ENCODE measurements around the gene P2RY2. TPM values are rescaled to one million over a fixed set of nuclear protein-coding genes. Genes with fewer than 3 reads are reported as not detected.

P2RY2 gene
- total and polyA plus RNA-seq, 2 of the 8 experiments (the other 6 are each of a cell fraction or from before 2014, with no cell fraction given) = 1.0 to 1.5 TPM

- no peak for TF ChIP-seq CTCF (IDR thresholded peaks at IDR 0.05; ENCODE audit: control extremely low read depth in 1 of 3, insufficient read depth in 1 of 3, low read depth in 1 of 3, low read length in 3 of 3)
- no peak for TF ChIP-seq JUN (IDR thresholded peaks at IDR 0.05; ENCODE audit: low read depth, low read length)
- no peak for TF ChIP-seq JUND (IDR thresholded peaks at IDR 0.05; ENCODE audit: low read length)
- no peak for TF ChIP-seq NRF1 (IDR thresholded peaks at IDR 0.05; ENCODE audit: low read depth, low read length)
- no peak for TF ChIP-seq SIX5 (IDR thresholded peaks at IDR 0.05; ENCODE audit: low read depth, low read length)
- no peak for TF ChIP-seq KDM1A (IDR thresholded peaks at IDR 0.05; ENCODE audit: borderline replicate concordance, low read length)
- TF ChIP-seq TCF12 (IDR thresholded peaks at IDR 0.05; ENCODE audit: low read depth, low read length) = no peak
- no peak for TF ChIP-seq ZNF274 (IDR thresholded peaks at IDR 0.05; ENCODE audit: borderline replicate concordance, extremely low read depth, low read length)
- 83% methylated on average over 2 of the region's 2 CpGs; no CpG with 5 or more reads in 1 of the 2 experiments for WGBS, 2 experiments (ENCODE audit: extremely low coverage in 1 of 2, insufficient coverage in 1 of 2, insufficient read length in 1 of 2, insufficient replicate concordance in 2 of 2, low coverage in 1 of 2, low lambda C conversion rate in 2 of 2, missing lambda C conversion rate in 1 of 2)
These were observed 47.9 kb upstream of the P2RY2 start for GRCh38 chr11:73170140-73170539.

More at GRCh38 chr11:73170140-73170539, 47.9 kb upstream of the P2RY2 start:
- Histone ChIP-seq H3K23ac (ENCODE audit: insufficient read length) (no peak overlapping the region), H3K79me1 (ENCODE audit: low read depth, low read length) (no peaks in the 10 kb centered on the region), H4K8ac (ENCODE audit: extremely low read depth, insufficient read depth, low read length) (no peak overlapping the region), H2BK20ac (ENCODE audit: low read length) (no peak overlapping the region), H3K14ac (ENCODE audit: insufficient read length) (no peak overlapping the region), H3K23me2 (ENCODE audit: low read depth, low read length) (no peaks in the 10 kb centered on the region), H2BK15ac (ENCODE audit: low read length) (peak overlapping the region; percentile 40; the same call in 1 of the 2 replicates), H3K4ac (replicated peaks; ENCODE audit: insufficient read length, low read depth, low read length) (no peak overlapping the region), H2BK120ac (replicated peaks; ENCODE audit: low read depth, low read length) (no peak overlapping the region), H3K4me3 (ENCODE audit: extremely low read depth in 1 of 4, insufficient read depth in 2 of 4, low read depth in 3 of 4, low read length in 4 of 4) (no peak overlapping the region), H3K27me3 (replicated peaks in 1 of 4; ENCODE audit: control insufficient read depth in 3 of 4, extremely low read depth in 1 of 4, insufficient read depth in 3 of 4, low read length in 3 of 4) (no peaks in the 10 kb centered on the region), H3K36me3 (ENCODE audit: control insufficient read depth in 2 of 4, insufficient read depth in 4 of 4, low read length in 3 of 4) (no peaks in the 10 kb centered on the region), H2AFZ (ENCODE audit: low read length) (no peak overlapping the region), H4K20me1 (replicated peaks in 1 of 2; ENCODE audit: control insufficient read depth in 1 of 2, insufficient read depth in 2 of 2, low read length in 2 of 2) (no peaks in the 10 kb centered on the region), H3K27ac (ENCODE audit: low read depth, low read length) (no peak overlapping the region), H3K9ac (replicated peaks in 1 of 4; ENCODE audit: extremely low read depth in 1 of 4, low read depth in 3 of 4, low read length in 3 of 4) (no peak overlapping the region), H3K4me1 (replicated peaks in 1 of 4; ENCODE audit: control insufficient read depth in 3 of 4, insufficient read depth in 4 of 4, low read length in 3 of 4) (peaks cover 0 to 5% (median 3%) of the 10 kb centered on the region in 4 experiments; a peak in 2 of 7 replicates), H3K4me2 (ENCODE audit: insufficient read depth in 1 of 2, low read depth in 2 of 2, low read length in 2 of 2) (no peak overlapping the region), H3K56ac (replicated peaks; ENCODE audit: insufficient read length, low read depth, low read length) (no peak overlapping the region), H3K9me3 (ENCODE audit: insufficient read depth in 2 of 2, low read depth in 1 of 2, low read length in 1 of 2) (no peaks in the 10 kb centered on the region), H2BK5ac (ENCODE audit: low read depth, low read length) (no peak overlapping the region), H4K91ac (replicated peaks; ENCODE audit: insufficient read length, low read length) (no peak overlapping the region), H3K18ac (ENCODE audit: extremely low read depth, low read length) (no peak overlapping the region), H2AK5ac (ENCODE audit: low read depth, low read length) (no peak overlapping the region), H2BK12ac (ENCODE audit: low read depth, low read length) (no peak overlapping the region), H3K79me2 (ENCODE audit: control insufficient read depth in 1 of 2, insufficient read depth in 2 of 2, low read length in 2 of 2) (no peaks in the 10 kb centered on the region), H4K5ac (ENCODE audit: insufficient read length, low read depth, low read length) (no peak overlapping the region)
- ChIA-PET POLR2A (ENCODE audit: partially characterized antibody) (no interaction called here), CTCF (ENCODE audit: partially characterized antibody) (interaction anchor here (1.2 to 3.8 kb wide), 3 partner anchors 8 to 47 kb away, joined by 3 to 28 read pairs (median 9); no protein-coding TSS in a partner anchor)
- FAIRE-seq (no peak), DNase-seq (ENCODE audit: low read depth in 1 of 2, low spot score in 2 of 2) (no peak)
